GM19023 (cell line): ENCODE measurements around the gene SLC35B2.

Source experiments
- ATAC-seq: cut with Tn5 transposase; IDR thresholded peaks from one replicate; pipeline ENCODE4 v1.9.1; 2021; ENCODE audit warnings: mild to moderate bottlenecking, moderate library complexity; ENCODE audit not compliant: unreplicated experiment

Gene SLC35B2

DNA sequence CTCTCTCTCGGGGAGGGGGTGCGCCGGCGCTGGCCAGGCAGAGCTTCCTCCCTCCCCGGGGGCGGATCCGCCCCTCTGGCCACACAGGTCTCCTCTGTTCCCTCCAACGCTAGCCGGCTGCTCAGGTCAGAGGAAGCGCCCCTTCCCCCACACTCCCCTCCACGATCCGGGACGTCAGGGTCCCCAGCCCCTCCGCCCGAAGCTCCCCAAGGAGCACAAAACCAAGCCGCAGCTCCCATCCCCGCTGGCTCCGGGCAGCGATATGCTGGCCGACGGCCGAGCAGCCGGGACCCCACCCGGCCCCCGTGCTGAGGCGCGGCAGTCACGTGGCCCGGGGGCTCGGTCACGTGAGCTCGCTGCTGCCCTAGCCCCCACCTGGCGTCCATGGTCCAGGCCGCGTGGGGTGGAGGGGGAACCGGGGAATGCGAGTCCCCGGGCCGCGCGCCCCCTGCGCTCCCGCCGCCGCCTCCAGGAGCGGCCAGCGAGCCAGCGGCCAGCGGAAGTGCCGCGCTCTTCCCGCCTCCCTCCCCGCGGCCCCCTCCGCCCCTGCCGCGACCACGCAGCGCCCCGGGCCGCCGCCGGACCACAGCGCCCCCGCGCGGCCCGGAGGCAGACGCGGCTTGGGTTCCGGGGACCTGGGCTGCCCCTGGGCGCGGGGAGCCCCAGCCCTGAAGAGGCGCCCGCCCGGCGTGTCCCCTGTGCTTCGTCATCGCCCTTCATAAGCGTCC is at the start of gene SLC35B2:
TSS of gene SLC35B2 (minus strand) at position 504 of the 728 bp plus-strand sequence. CDS start at position 386, 118 bp downstream.
- ATAC-seq, result peak; percentile 47

- no peak for ATAC-seq
These were observed 49.4 kb upstream of the SLC35B2 start for GRCh38 chr6:44306710-44307109.

GRCh38 chr6:44305200-44305725 is 47.9 kb upstream of the SLC35B2 start:
- no peak for ATAC-seq

- ATAC-seq, result no peak
These were observed 47.2 kb upstream of the SLC35B2 start for GRCh38 chr6:44304282-44305199.

DNA sequence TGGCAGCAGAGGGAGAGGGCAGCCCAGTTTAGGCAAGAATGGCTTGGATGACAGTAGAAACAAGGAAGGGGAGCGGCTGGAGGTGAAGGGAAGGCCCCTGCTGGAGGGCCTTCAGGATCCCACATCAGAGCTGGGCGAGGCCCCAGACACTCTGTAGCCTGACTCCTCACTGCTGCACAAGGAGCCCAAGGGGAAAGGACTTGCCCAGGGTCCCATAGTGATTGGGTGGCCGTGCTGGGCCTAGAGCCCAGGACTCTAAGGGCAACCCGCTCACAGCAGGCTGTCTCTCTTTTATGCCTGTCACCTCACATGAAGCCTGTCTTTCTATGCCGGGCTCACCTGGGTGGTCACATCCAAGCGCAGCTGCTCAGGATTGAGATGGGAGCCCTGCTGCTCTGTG is 46.5 kb upstream of the SLC35B2 start:
- no peak for ATAC-seq

- no peak for ATAC-seq
These were observed 45.5 kb upstream of the SLC35B2 start for GRCh38 chr6:44302856-44303255.

GRCh38 chr6:44301782-44302564 is 44.6 kb upstream of the SLC35B2 start:
- no peak for ATAC-seq

- no peak for ATAC-seq
These were observed 43.8 kb upstream of the SLC35B2 start for GRCh38 chr6:44301106-44301505.

- ATAC-seq, result no peak
These were observed 43.0 kb upstream of the SLC35B2 start for GRCh38 chr6:44300292-44300823.

- no peak for ATAC-seq
These were observed 41.5 kb upstream of the SLC35B2 start for GRCh38 chr6:44298864-44299263.

DNA sequence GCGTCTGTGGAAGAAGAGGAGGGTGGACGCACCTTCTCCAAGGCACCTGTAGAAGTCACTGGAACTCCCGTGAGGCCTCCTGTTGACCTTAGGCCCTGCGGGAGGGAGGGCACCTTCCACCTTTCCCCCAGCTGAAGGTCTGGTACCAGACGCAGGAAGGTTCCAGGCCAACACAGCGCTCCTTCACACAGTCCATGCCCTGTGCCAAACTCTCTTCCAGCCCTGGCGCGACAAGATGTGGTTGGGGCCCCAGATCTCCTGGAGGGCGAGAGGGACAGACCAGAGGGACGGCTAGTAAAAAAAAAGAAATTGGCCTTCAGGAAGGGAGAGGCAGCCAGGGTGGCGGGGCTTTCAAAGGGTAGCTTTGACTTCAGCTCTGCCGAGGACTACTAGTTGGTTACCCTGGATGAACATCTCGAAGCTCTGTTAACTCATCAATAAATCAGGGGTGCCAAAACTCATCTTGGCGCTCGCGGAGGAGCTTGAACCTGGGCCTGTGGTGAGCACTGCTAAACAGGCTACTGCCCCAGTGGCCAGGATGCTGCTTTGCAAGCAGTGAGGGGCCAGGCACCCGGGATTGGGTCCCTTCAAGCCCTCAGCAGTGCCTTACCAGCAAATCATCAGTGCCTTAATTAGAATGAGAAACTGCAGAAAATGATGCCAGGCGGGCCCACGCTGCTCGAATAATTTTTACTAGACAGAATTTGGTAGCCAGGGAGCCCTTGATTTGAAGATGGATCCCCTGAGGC is 40.9 kb upstream of the SLC35B2 start:
- no peak for ATAC-seq

GRCh38 chr6:44297063-44298038 is 40.0 kb upstream of the SLC35B2 start:
- ATAC-seq, result no peak

GRCh38 chr6:44294832-44295791 is 37.8 kb upstream of the SLC35B2 start:
- no peak for ATAC-seq

- no peak for ATAC-seq
These were observed 35.5 kb upstream of the SLC35B2 start for GRCh38 chr6:44292661-44293365.

DNA sequence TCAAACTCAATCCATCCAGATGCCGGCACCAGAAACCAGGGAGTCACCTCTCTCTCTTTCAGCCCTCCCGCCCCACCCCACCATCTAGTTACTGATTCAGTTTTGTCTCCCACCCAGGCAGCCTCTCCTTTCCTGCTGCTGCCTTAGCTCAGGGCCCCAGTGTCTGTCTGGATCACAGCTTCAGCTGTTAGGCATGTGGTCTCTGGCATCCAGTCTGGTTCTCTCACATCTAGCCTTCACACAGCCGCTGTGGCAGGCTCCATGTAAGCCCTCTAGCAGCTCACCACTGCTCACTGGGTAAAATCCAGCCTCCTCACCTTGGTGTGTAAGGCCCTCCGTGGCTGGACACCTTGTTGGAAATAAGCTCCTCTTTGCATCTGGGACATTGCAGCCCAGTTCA is 34.5 kb upstream of the SLC35B2 start:
- no peak for ATAC-seq

- no peak for ATAC-seq
These were observed 32.5 kb upstream of the SLC35B2 start for GRCh38 chr6:44289726-44290260.

DNA sequence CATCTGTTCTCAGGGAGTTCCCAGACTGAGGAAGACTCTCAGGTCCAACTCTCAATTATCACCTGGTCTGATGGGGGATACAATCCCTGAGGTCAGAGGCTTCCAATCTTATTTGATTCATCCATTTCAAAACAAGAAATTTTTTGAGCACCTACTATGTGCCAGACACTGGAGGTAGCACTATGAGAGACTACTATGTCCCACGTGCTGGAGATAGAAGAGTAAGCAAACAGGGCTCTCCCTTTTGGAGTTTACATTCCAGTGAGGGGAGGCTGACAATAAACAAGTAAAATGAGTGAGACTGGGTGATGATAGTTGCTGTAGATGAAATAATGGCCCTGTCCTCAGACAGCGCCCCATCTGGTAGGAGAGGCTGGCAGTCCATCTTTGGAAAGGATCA is 29.4 kb upstream of the SLC35B2 start:
- no peak for ATAC-seq
